Tongue (tissue), 2 donors: ENCODE data around the gene SLC8A2. TPM values are rescaled to one million over a fixed set of nuclear protein-coding genes. Genes with fewer than 3 reads are reported as not detected.
"Not testable (repeated sequence)": the region's sequence is repeated elsewhere in the genome, so short reads cannot be mapped to it uniquely, and the experiment has no call there.

Experiments used
- DNase-seq: peaks from one replicate; pipeline ENCODE4 v3.0.0-alpha.2; 2015
- total RNA-seq: library from RNA; depleted of rRNA; stranded (reverse); fragments of >200 nt; gene quantifications from one replicate; pipeline ENCODE4 v1.2.3, GENCODE V29; 2014

SLC8A2 gene
- total RNA-seq, 1 donor from 2014 or later, result not detected

GRCh38 chr19:47487551-47488515, 16.1 kb upstream of the SLC8A2 start:
- no peak for DNase-seq

GRCh38 chr19:47486900-47487299, 15.2 kb upstream of the SLC8A2 start:
- peak; percentile 65 for DNase-seq

- not testable (repeated sequence) for DNase-seq
Observed at GRCh38 chr19:47486220-47486619, 14.5 kb upstream of the SLC8A2 start.

- DNase-seq, result no peak
Observed at GRCh38 chr19:47485210-47485609, 13.5 kb upstream of the SLC8A2 start.

- DNase-seq, result peak; percentile 95
Observed at GRCh38 chr19:47483800-47484690, 12.4 kb upstream of the SLC8A2 start, which contains the start of gene KPTN. KPTN (minus strand) TSS chr19:47484219; CDS start chr19:47484160, 59 bp downstream.

GRCh38 chr19:47483200-47483599, 11.5 kb upstream of the SLC8A2 start:
- DNase-seq, result no peak

GRCh38 chr19:47481460-47482052, 9.9 kb upstream of the SLC8A2 start:
- DNase-seq, result no peak

- no peak for DNase-seq
Observed at GRCh38 chr19:47480658-47481057, 9.0 kb upstream of the SLC8A2 start.

GRCh38 chr19:47479701-47480503, 8.2 kb upstream of the SLC8A2 start:
- no peak for DNase-seq

- DNase-seq, result no peak
Observed at GRCh38 chr19:47476438-47476972, 4.8 kb upstream of the SLC8A2 start.

GRCh38 chr19:47475465-47475864, 3.8 kb upstream of the SLC8A2 start:
- DNase-seq, result no peak

GRCh38 chr19:47473336-47473735, 1.6 kb upstream of the SLC8A2 start:
- DNase-seq, result no peak

GRCh38 chr19:47471381-47471732, 336 bp downstream of the SLC8A2 start:
- DNase-seq, result no peak

GRCh38 chr19:47470447-47471195, 1.1 kb downstream of the SLC8A2 start:
- no peak for DNase-seq

- DNase-seq, result no peak
Observed at GRCh38 chr19:47469719-47470118, 2.0 kb downstream of the SLC8A2 start.

- no peak for DNase-seq
Observed at GRCh38 chr19:47469363-47469700, 2.4 kb downstream of the SLC8A2 start.

- no peak for DNase-seq
Observed at GRCh38 chr19:47467914-47468313, 3.8 kb downstream of the SLC8A2 start.

- DNase-seq, result no peak
Observed at GRCh38 chr19:47465957-47466356, 5.7 kb downstream of the SLC8A2 start.

GRCh38 chr19:47464675-47465419, 6.8 kb downstream of the SLC8A2 start:
- no peak for DNase-seq

- DNase-seq, result no peak
Observed at GRCh38 chr19:47461876-47462275, 9.8 kb downstream of the SLC8A2 start.
